HL-60 (cell line): ENCODE results near the gene CAMKK2.
"Not testable (repeated sequence)": the region's sequence is repeated elsewhere in the genome, so short reads cannot be mapped to it uniquely, and the experiment has no call there.

Source experiments
- DNase-seq, 2 experiments: peaks; one replicate each; pipeline ENCODE4 v3.0.0-alpha.2; 2010 to 2020; ENCODE audit warnings: low read depth in 1 of 2, low spot score in 1 of 2
- H3K27ac ChIP-seq: fragments of 250-450 bp; sonication (Bioruptor Pico); replicated peaks from 2 replicates; pipeline ENCODE4 v1.5.1; 2020; ENCODE audit warnings: mild to moderate bottlenecking, moderate library complexity
- H3K27me3 ChIP-seq: fragments of 250-450 bp; sonication (Bioruptor Pico); 2 replicates; pipeline ENCODE4 v1.5.1; 2021; ENCODE audit warnings: mild to moderate bottlenecking, moderate library complexity; ENCODE audit not compliant: insufficient read depth, poor library complexity, severe bottlenecking
- H3K4me3 ChIP-seq: replicated peaks from 2 replicates; pipeline ENCODE4 v1.5.1; 2011; ENCODE audit warnings: mild to moderate bottlenecking, control low read depth, low read length; ENCODE audit not compliant: insufficient read depth
- CTCF ChIP-seq: IDR thresholded peaks from one replicate; pipeline ENCODE4 v1.5.1; 2011; ENCODE audit warnings: low read length, control low read depth, inconsistent platforms; ENCODE audit not compliant: insufficient read depth
- GABPA ChIP-seq: IDR thresholded peaks from 2 replicates; pipeline ENCODE4 v1.6.1; 2012; ENCODE audit warnings: low read depth
- POLR2AphosphoS5 ChIP-seq: IDR thresholded peaks from 2 replicates; pipeline ENCODE4 v1.6.1; 2012; ENCODE audit warnings: low read depth
- SPI1 ChIP-seq: IDR thresholded peaks from 2 replicates; pipeline ENCODE4 v1.6.1; 2012; ENCODE audit warnings: low read depth, mild to moderate bottlenecking, borderline replicate concordance
- TF ChIP-seq, protein P1 (sequence below): IDR thresholded peaks from 2 replicates; pipeline ENCODE4 v1.6.1; 2012; ENCODE audit warnings: low read depth; ENCODE audit not compliant: insufficient replicate concordance

The CAMKK2 gene

GRCh38 chr12:121282072-121282742, 14.3 kb downstream of the CAMKK2 start:
- H3K27ac ChIP-seq, result no peak overlapping the region; the same call in 1 of the 2 replicates

DNA sequence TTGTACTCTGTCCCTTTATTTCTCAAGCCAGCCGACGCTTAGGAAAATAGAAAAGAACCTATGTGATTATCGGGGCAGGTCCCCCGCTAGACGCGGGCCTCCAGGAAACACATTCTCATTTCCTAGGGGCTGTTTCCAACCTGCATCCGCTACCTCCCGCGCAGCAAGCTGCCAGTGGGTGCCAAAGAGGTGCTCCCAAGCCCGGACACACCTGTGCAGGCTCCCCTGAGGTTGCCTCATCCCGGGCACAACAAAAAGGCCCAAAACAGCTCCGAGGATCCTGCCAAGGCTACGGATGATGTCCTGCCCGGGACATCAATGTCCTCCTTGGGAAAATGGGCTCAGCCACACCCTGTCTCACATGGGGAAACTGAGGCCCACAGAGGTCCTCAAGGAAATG, 15.4 kb downstream of the CAMKK2 start:
- not testable (repeated sequence) for H3K4me3 ChIP-seq, DNase-seq, H3K27me3 ChIP-seq, H3K27ac ChIP-seq

More at GRCh38 chr12:121282072-121282742, 14.3 kb downstream of the CAMKK2 start:
- no peaks in the 10 kb centered on the region for H3K27me3 ChIP-seq
- DNase-seq, result no peak
- TF ChIP-seq POLR2AphosphoS5 (no peak), GABPA (no peak), CTCF (no peak), SPI1 (no peak)
- TF ChIP-seq, protein P1, sequence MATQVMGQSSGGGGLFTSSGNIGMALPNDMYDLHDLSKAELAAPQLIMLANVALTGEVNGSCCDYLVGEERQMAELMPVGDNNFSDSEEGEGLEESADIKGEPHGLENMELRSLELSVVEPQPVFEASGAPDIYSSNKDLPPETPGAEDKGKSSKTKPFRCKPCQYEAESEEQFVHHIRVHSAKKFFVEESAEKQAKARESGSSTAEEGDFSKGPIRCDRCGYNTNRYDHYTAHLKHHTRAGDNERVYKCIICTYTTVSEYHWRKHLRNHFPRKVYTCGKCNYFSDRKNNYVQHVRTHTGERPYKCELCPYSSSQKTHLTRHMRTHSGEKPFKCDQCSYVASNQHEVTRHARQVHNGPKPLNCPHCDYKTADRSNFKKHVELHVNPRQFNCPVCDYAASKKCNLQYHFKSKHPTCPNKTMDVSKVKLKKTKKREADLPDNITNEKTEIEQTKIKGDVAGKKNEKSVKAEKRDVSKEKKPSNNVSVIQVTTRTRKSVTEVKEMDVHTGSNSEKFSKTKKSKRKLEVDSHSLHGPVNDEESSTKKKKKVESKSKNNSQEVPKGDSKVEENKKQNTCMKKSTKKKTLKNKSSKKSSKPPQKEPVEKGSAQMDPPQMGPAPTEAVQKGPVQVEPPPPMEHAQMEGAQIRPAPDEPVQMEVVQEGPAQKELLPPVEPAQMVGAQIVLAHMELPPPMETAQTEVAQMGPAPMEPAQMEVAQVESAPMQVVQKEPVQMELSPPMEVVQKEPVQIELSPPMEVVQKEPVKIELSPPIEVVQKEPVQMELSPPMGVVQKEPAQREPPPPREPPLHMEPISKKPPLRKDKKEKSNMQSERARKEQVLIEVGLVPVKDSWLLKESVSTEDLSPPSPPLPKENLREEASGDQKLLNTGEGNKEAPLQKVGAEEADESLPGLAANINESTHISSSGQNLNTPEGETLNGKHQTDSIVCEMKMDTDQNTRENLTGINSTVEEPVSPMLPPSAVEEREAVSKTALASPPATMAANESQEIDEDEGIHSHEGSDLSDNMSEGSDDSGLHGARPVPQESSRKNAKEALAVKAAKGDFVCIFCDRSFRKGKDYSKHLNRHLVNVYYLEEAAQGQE, result no peak
- H3K4me3 ChIP-seq, result no peak overlapping the region

GRCh38 chr12:121280531-121280930, 16.0 kb downstream of the CAMKK2 start:
- peak overlapping the region; percentile 89; the same call in 1 of the 2 replicates for H3K27ac ChIP-seq
- H3K27me3 ChIP-seq, H3K4me3 ChIP-seq, DNase-seq: not testable (repeated sequence)

GRCh38 chr12:121279507-121279915, 17.0 kb downstream of the CAMKK2 start:
- H3K27ac ChIP-seq, result peak overlapping the region; percentile 89
- no peak for DNase-seq
- H3K27me3 ChIP-seq, result no peaks in the 10 kb centered on the region
- TF ChIP-seq SPI1 (no peak), POLR2AphosphoS5 (0 out of 2 replicates have a peak, but pooled peaks have one; percentile 8)
- H3K4me3 ChIP-seq, result no peak overlapping the region

GRCh38 chr12:121279071-121279375, 17.5 kb downstream of the CAMKK2 start:
- peak in 1 of 2 experiments; percentile 60 for DNase-seq
- no peak overlapping the region for H3K4me3 ChIP-seq
- TF ChIP-seq SPI1, result no peak
- TF ChIP-seq POLR2AphosphoS5, result 0 out of 2 replicates have a peak, but pooled peaks have one; percentile 1
- H3K27ac ChIP-seq, result peak overlapping the region; percentile 89
- no peaks in the 10 kb centered on the region for H3K27me3 ChIP-seq

- Histone ChIP-seq H3K4me3 (no peak overlapping the region), H3K27me3 (no peaks in the 10 kb centered on the region), H3K27ac (peak overlapping the region; percentile 89)
- peak; percentile 99 for TF ChIP-seq SPI1
- TF ChIP-seq POLR2AphosphoS5, result peak; percentile 91
- TF ChIP-seq CTCF, result no peak
- peak; percentile 79 to 94 for DNase-seq
Observed at GRCh38 chr12:121278169-121279070, 18.1 kb downstream of the CAMKK2 start.
